GM21360 (cell line): ENCODE measurements around the gene PAPPA.

Source experiments
- ATAC-seq: cut with Tn5 transposase; IDR thresholded peaks from one replicate; pipeline ENCODE4 v1.9.1; 2021; ENCODE audit warnings: mild to moderate bottlenecking, moderate library complexity; ENCODE audit not compliant: unreplicated experiment

The PAPPA gene

GRCh38 chr9:116178481-116179211 is 25.1 kb downstream of the PAPPA start:
- no peak for ATAC-seq

GRCh38 chr9:116179568-116179967 is 26.0 kb downstream of the PAPPA start:
- ATAC-seq: no peak

- ATAC-seq: no peak
Measured at GRCh38 chr9:116181853-116182610, 28.4 kb downstream of the PAPPA start.

- ATAC-seq: no peak
Measured at GRCh38 chr9:116182876-116183275, 29.3 kb downstream of the PAPPA start.

GRCh38 chr9:116187570-116188170 is 34.1 kb downstream of the PAPPA start:
- no peak for ATAC-seq

- ATAC-seq: no peak
Measured at GRCh38 chr9:116189683-116190082, 36.1 kb downstream of the PAPPA start.

GRCh38 chr9:116190637-116191396 is 37.2 kb downstream of the PAPPA start:
- ATAC-seq: no peak

- no peak for ATAC-seq
Measured at GRCh38 chr9:116191576-116192415, 38.2 kb downstream of the PAPPA start.

- ATAC-seq: no peak
Measured at GRCh38 chr9:116193636-116194035, 40.0 kb downstream of the PAPPA start.

- no peak for ATAC-seq
Measured at GRCh38 chr9:116196806-116197205, 43.2 kb downstream of the PAPPA start.

- ATAC-seq: no peak
Measured at GRCh38 chr9:116198344-116198743, 44.8 kb downstream of the PAPPA start.

- ATAC-seq: no peak
Measured at GRCh38 chr9:116202219-116202912, 48.8 kb downstream of the PAPPA start.

- ATAC-seq: no peak
Measured at GRCh38 chr9:116204252-116204882, 50.8 kb downstream of the PAPPA start.

GRCh38 chr9:116207371-116208111 is 54.0 kb downstream of the PAPPA start:
- no peak for ATAC-seq

GRCh38 chr9:116208417-116209232 is 55.0 kb downstream of the PAPPA start:
- no peak for ATAC-seq

GRCh38 chr9:116209414-116210116 is 56.0 kb downstream of the PAPPA start:
- ATAC-seq: no peak
